Activated CD8-positive, alpha-beta T cell treated with anti-CD3 and anti-CD28 coated beads for 36 hours (primary cell): ENCODE results near the gene IDH2. TPM values are rescaled to one million over a fixed set of nuclear protein-coding genes. Genes with fewer than 3 reads are reported as not detected.

Experiments used
- ATAC-seq: fragments of 200-7000 bp; cut with Tn5 transposase; one replicate; pipeline ENCODE4 v1.10.0; 2021; ENCODE audit warnings: mild to moderate bottlenecking, moderate library complexity
- CTCF ChIA-PET: fragments of 350-600 bp; sonication (Branson Sonifier 250); formaldehyde crosslinking; loops from one replicate; lab custom pipeline; 2021; ENCODE audit warnings: antibody characterized with exemption; lab: Charles Lee
- POLR2A ChIA-PET: fragments of 350-600 bp; sonication (Branson Sonifier 250); formaldehyde crosslinking; loops from one replicate; lab custom pipeline; 2021; ENCODE audit warnings: antibody characterized with exemption; lab: Charles Lee
- DNase-seq: peaks from one replicate; pipeline ENCODE4 v3.0.0-alpha.2; 2020
- H3K27ac Mint-ChIP-seq: one replicate; pipeline ENCODE4 v1.8.0; 2021; ENCODE audit warnings: mild to moderate bottlenecking, mixed read lengths
- H3K27me3 Mint-ChIP-seq: one replicate; pipeline ENCODE4 v1.8.0; 2021; ENCODE audit warnings: mixed read lengths
- H3K36me3 Mint-ChIP-seq: one replicate; pipeline ENCODE4 v1.8.0; 2021; ENCODE audit warnings: low read depth, mixed read lengths
- H3K4me1 Mint-ChIP-seq: one replicate; pipeline ENCODE4 v1.8.0; 2021; ENCODE audit warnings: low read depth, mixed read lengths
- H3K4me3 Mint-ChIP-seq: one replicate; pipeline ENCODE4 v1.8.0; 2021; ENCODE audit warnings: mild to moderate bottlenecking, moderate library complexity, mixed read lengths
- H3K9me3 Mint-ChIP-seq: one replicate; pipeline ENCODE4 v1.8.0; 2021; ENCODE audit warnings: mixed read lengths
- intact Hi-C: fragments of 100-400 bp; cut with micrococcal nuclease; formaldehyde crosslinking; loops from one replicate; pipeline ENCODE4 v1.10.0; 2022
- total RNA-seq, 2 experiments: library from RNA; stranded (reverse); gene quantifications; one replicate each; pipeline ENCODE4 v1.2.3, GENCODE V29; 2021
- TF ChIP-seq, protein P1 (sequence below): fragments of 200-600 bp; IDR thresholded peaks from one replicate; pipeline ENCODE4 v1.8.0; 2022; ENCODE audit warnings: antibody characterized with exemption, mild to moderate bottlenecking

IDH2 gene
- total RNA-seq, 2 experiments from 2014 or later = 171 to 180 TPM

DNA sequence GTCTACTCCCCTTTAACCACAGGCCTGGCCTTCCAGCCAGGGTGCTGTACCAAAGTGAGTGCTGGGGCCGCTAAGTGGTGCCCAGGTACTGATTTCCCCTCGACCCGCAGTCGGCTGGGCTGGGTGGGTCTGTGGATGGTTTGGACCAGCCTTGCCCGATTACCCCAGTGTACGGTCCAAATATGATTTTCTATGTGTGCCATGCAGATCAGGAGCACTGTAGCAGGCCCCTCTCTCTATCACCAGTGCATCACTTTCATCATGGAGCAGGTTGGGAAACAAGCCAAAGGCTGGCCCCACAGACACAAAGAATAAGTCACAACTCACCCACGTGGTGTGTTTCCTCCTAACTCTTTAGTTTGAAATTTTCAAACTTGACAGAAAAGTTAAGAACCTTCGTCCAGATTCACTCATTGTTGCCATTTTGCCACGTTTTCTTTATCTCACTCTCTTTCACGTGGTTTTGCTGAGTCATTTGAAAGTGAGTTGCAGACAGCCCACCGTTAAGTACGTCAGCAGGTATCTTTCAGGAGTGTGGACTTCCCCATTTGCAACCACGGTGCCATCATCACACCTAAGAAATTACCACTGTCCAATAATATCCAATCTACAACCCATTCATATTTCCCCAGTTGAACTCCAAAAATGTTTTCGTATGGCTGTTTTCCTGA lies 64.2 kb downstream of the IDH2 start:
- CTCF ChIA-PET = no interaction called here
- Mint-ChIP-seq H3K36me3 (no peaks in the 10 kb centered on the region), H3K4me3 (no peak overlapping the region), H3K9me3 (no peaks in the 10 kb centered on the region), H3K27ac (peak overlapping the region; percentile 96), H3K27me3 (no peaks in the 10 kb centered on the region), H3K4me1 (peaks cover 74% of the 10 kb centered on the region)
- ATAC-seq (peak; percentile 81), DNase-seq (peak; percentile 85)
- intact Hi-C loops = no loop called here
- POLR2A ChIA-PET = interaction anchor here (1.0 to 1.3 kb wide), 3 partner anchors 25 to 61 kb away, joined by 3 to 4 read pairs (median 3); no protein-coding TSS in a partner anchor
- TF ChIP-seq, protein P1, sequence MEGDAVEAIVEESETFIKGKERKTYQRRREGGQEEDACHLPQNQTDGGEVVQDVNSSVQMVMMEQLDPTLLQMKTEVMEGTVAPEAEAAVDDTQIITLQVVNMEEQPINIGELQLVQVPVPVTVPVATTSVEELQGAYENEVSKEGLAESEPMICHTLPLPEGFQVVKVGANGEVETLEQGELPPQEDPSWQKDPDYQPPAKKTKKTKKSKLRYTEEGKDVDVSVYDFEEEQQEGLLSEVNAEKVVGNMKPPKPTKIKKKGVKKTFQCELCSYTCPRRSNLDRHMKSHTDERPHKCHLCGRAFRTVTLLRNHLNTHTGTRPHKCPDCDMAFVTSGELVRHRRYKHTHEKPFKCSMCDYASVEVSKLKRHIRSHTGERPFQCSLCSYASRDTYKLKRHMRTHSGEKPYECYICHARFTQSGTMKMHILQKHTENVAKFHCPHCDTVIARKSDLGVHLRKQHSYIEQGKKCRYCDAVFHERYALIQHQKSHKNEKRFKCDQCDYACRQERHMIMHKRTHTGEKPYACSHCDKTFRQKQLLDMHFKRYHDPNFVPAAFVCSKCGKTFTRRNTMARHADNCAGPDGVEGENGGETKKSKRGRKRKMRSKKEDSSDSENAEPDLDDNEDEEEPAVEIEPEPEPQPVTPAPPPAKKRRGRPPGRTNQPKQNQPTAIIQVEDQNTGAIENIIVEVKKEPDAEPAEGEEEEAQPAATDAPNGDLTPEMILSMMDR = no peak

DNA sequence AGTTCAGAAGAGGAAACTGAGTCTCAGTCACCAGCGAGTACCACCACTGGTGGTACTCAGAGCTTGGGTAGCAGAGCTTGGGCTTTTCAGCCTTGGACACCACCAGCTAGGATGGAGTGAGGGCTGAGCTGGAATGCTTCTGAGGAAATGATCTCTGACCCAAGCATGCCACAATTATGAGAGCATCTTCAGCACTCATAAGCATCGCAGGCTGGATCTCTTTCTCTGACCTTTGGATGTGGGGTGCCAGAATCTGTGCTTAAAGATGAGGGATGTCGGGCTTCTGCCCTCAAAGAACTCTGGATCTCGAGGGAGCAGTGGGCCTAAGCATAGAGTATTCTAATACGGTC lies 64.8 kb downstream of the IDH2 start:
- Mint-ChIP-seq H3K9me3 (no peaks in the 10 kb centered on the region), H3K4me3 (no peak overlapping the region), H3K27ac (peak overlapping the region; percentile 96), H3K4me1 (peaks cover 76% of the 10 kb centered on the region), H3K27me3 (no peaks in the 10 kb centered on the region), H3K36me3 (no peaks in the 10 kb centered on the region)
- POLR2A ChIA-PET = interaction anchor here (1.0 to 2.0 kb wide), 4 partner anchors 16 to 62 kb away, joined by 3 to 8 read pairs (median 3); no protein-coding TSS in a partner anchor
- TF ChIP-seq, protein P1 = no peak
- CTCF ChIA-PET = no interaction called here
- no peak for DNase-seq
- ATAC-seq = no peak
- intact Hi-C loops = no loop called here

DNA sequence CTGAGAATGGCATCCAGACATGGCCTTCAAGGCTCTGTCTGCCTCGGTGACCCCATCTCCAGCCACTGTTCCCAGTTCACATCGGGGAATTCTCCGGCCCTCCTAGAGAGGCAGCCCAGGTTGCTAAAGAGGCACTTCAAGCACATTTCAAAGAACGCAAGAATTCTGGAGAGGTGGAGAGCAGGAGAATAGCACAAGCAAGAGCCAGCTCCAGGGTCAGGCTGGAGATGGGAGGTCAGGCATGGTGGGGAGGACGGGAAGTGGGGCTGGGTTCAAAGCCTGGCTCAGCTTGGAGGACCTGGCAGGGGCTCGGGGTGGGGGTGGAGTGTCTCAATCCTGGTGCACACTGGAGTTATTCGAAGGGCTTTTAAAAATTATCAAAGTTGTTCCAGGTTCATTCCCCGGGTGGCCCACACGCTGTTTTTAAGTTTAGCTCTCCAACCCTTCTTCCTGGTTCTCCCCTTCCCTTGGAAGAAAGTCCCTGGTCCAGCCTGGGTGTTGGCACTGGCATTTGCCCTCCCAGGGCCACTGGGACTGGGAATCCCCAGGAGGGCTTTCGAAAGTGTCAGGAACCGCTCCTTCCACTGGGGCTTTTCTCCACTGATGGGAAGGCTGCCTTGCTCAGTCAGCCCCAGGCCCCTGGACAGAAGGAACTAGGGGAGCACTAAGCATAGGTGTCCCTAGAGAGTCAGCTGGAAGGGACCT lies 65.3 kb downstream of the IDH2 start:
- H3K27me3 Mint-ChIP-seq = no peaks in the 10 kb centered on the region
- H3K27ac Mint-ChIP-seq = peak overlapping the region; percentile 96
- intact Hi-C loops = no loop called here
- no peaks in the 10 kb centered on the region for H3K36me3 Mint-ChIP-seq
- DNase-seq = no peak
- CTCF ChIA-PET = no interaction called here
- H3K9me3 Mint-ChIP-seq = no peaks in the 10 kb centered on the region
- TF ChIP-seq, protein P1 = no peak
- no peak for ATAC-seq
- H3K4me3 Mint-ChIP-seq = no peak overlapping the region
- H3K4me1 Mint-ChIP-seq = peaks cover 76% of the 10 kb centered on the region
- POLR2A ChIA-PET = interaction anchor here (1.0 to 2.0 kb wide), 4 partner anchors 16 to 62 kb away, joined by 3 to 8 read pairs (median 3); no protein-coding TSS in a partner anchor

DNA sequence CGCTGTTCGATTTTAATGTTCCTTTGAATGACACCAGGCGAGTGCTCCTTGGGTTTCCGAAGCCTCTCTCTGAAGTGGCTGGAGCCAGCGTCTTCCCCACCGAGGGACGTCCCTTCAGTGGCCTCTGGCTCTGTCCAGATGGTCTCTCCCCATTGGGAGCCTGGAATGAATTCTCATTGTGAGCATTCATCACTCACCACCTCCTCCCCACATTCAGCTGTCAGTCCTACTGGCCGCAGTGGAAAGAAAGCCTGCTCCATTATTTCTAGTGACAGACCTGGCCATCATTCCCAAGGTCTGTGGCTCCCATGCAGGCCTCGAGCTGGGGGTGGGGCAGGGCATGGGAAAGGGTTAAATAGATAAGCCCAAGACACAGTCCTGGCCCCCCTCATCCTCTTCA lies 65.9 kb downstream of the IDH2 start:
- H3K36me3 Mint-ChIP-seq = no peaks in the 10 kb centered on the region
- H3K27ac Mint-ChIP-seq = peak overlapping the region; percentile 81
- no peak overlapping the region for H3K4me3 Mint-ChIP-seq

More for the DNA sequence above, 65.9 kb downstream of the IDH2 start:
- DNase-seq = no peak
- Mint-ChIP-seq H3K4me1 (peaks cover 80% of the 10 kb centered on the region), H3K9me3 (no peaks in the 10 kb centered on the region), H3K27me3 (no peaks in the 10 kb centered on the region)
- ChIA-PET CTCF (interaction anchor here (1.1 kb wide), 1 partner anchor 23 kb away, joined by 4 read pairs; no protein-coding TSS in a partner anchor), POLR2A (interaction anchor here (1.3 to 2.0 kb wide), 2 partner anchors 15 to 18 kb away, joined by 3 to 8 read pairs; no protein-coding TSS in a partner anchor)
- TF ChIP-seq, protein P1 = no peak
- intact Hi-C loops = no loop called here
- ATAC-seq = no peak
